ENCODE results near the gene DMRT2. TPM values are rescaled to one million over a fixed set of nuclear protein-coding genes. Genes with fewer than 3 reads are reported as not detected.

DMRT2 gene
- total RNA-seq, 2 experiments from 2014 or later = not detected

- Mint-ChIP-seq H3K9me3 (peaks cover 3% of the 10 kb centered on the region), H3K36me3 (no peaks in the 10 kb centered on the region), H3K27me3 (peaks cover 80% of the 10 kb centered on the region), H3K4me3 (no peak overlapping the region), H3K4me1 (peaks cover 26% of the 10 kb centered on the region), H3K27ac (no peak overlapping the region)
- no peak for DNase-seq
These were observed 3.8 kb downstream of the DMRT2 start for GRCh38 chr9:1053986-1054425.

GRCh38 chr9:1055166-1055565 lies 5.0 kb downstream of the DMRT2 start:
- H3K4me1 Mint-ChIP-seq = peaks cover 16% of the 10 kb centered on the region
- no peaks in the 10 kb centered on the region for H3K36me3 Mint-ChIP-seq
- no peak for DNase-seq
- peaks cover 79% of the 10 kb centered on the region for H3K27me3 Mint-ChIP-seq
- H3K9me3 Mint-ChIP-seq = no peaks in the 10 kb centered on the region
- no peak overlapping the region for H3K27ac Mint-ChIP-seq
- no peak overlapping the region for H3K4me3 Mint-ChIP-seq

GRCh38 chr9:1057910-1058309 lies 7.8 kb downstream of the DMRT2 start:
- peaks cover 3% of the 10 kb centered on the region for H3K4me1 Mint-ChIP-seq
- no peak overlapping the region for H3K27ac Mint-ChIP-seq
- H3K4me3 Mint-ChIP-seq = no peak overlapping the region
- H3K36me3 Mint-ChIP-seq = no peaks in the 10 kb centered on the region
- no peaks in the 10 kb centered on the region for H3K9me3 Mint-ChIP-seq
- peaks cover 70% of the 10 kb centered on the region for H3K27me3 Mint-ChIP-seq
- no peak for DNase-seq

GRCh38 chr9:1058826-1059487 lies 8.8 kb downstream of the DMRT2 start:
- H3K27me3 Mint-ChIP-seq = peaks cover 60% of the 10 kb centered on the region
- H3K36me3 Mint-ChIP-seq = no peaks in the 10 kb centered on the region
- H3K9me3 Mint-ChIP-seq = no peaks in the 10 kb centered on the region
- DNase-seq = no peak
- peaks cover 2% of the 10 kb centered on the region for H3K4me1 Mint-ChIP-seq
- no peak overlapping the region for H3K27ac Mint-ChIP-seq
- no peak overlapping the region for H3K4me3 Mint-ChIP-seq

GRCh38 chr9:1065130-1065529 lies 15.0 kb downstream of the DMRT2 start:
- Mint-ChIP-seq H3K36me3 (peaks cover 2% of the 10 kb centered on the region), H3K27ac (no peak overlapping the region), H3K4me1 (no peaks in the 10 kb centered on the region), H3K27me3 (peaks cover 31% of the 10 kb centered on the region), H3K9me3 (peaks cover 6% of the 10 kb centered on the region), H3K4me3 (no peak overlapping the region)
- no peak for DNase-seq

GRCh38 chr9:1070692-1071091 lies 20.5 kb downstream of the DMRT2 start:
- H3K4me1 Mint-ChIP-seq = no peaks in the 10 kb centered on the region
- peaks cover 2% of the 10 kb centered on the region for H3K36me3 Mint-ChIP-seq
- H3K4me3 Mint-ChIP-seq = no peak overlapping the region
- H3K27ac Mint-ChIP-seq = no peak overlapping the region
- peaks cover 18% of the 10 kb centered on the region for H3K27me3 Mint-ChIP-seq
- no peak for DNase-seq
- H3K9me3 Mint-ChIP-seq = peaks cover 6% of the 10 kb centered on the region

- DNase-seq = no peak
- Mint-ChIP-seq H3K27me3 (peaks cover 24% of the 10 kb centered on the region), H3K4me3 (no peak overlapping the region), H3K27ac (no peak overlapping the region), H3K4me1 (no peaks in the 10 kb centered on the region), H3K36me3 (peaks cover 1% of the 10 kb centered on the region), H3K9me3 (peaks cover 4% of the 10 kb centered on the region)
These were observed 21.6 kb downstream of the DMRT2 start for GRCh38 chr9:1071730-1072129.

- Mint-ChIP-seq H3K27me3 (peaks cover 21% of the 10 kb centered on the region), H3K36me3 (no peaks in the 10 kb centered on the region), H3K4me1 (no peaks in the 10 kb centered on the region), H3K27ac (no peak overlapping the region), H3K4me3 (no peak overlapping the region), H3K9me3 (no peaks in the 10 kb centered on the region)
- DNase-seq = no peak
These were observed 23.3 kb downstream of the DMRT2 start for GRCh38 chr9:1073497-1073896.

GRCh38 chr9:1077616-1078015 lies 27.5 kb downstream of the DMRT2 start:
- no peaks in the 10 kb centered on the region for H3K9me3 Mint-ChIP-seq
- no peak overlapping the region for H3K4me3 Mint-ChIP-seq
- peaks cover 26% of the 10 kb centered on the region for H3K27me3 Mint-ChIP-seq
- DNase-seq = no peak
- no peaks in the 10 kb centered on the region for H3K36me3 Mint-ChIP-seq
- H3K4me1 Mint-ChIP-seq = no peaks in the 10 kb centered on the region
- H3K27ac Mint-ChIP-seq = no peak overlapping the region

GRCh38 chr9:1083325-1083913 lies 33.3 kb downstream of the DMRT2 start:
- H3K4me3 Mint-ChIP-seq = no peak overlapping the region
- no peak for DNase-seq
- peaks cover 39% of the 10 kb centered on the region for H3K27me3 Mint-ChIP-seq
- no peaks in the 10 kb centered on the region for H3K9me3 Mint-ChIP-seq
- H3K4me1 Mint-ChIP-seq = no peaks in the 10 kb centered on the region
- no peak overlapping the region for H3K27ac Mint-ChIP-seq
- no peaks in the 10 kb centered on the region for H3K36me3 Mint-ChIP-seq

GRCh38 chr9:1085086-1085485 lies 34.9 kb downstream of the DMRT2 start:
- H3K27me3 Mint-ChIP-seq = peaks cover 38% of the 10 kb centered on the region
- H3K36me3 Mint-ChIP-seq = no peaks in the 10 kb centered on the region
- no peak for DNase-seq
- no peak overlapping the region for H3K27ac Mint-ChIP-seq
- no peaks in the 10 kb centered on the region for H3K4me1 Mint-ChIP-seq
- H3K9me3 Mint-ChIP-seq = no peaks in the 10 kb centered on the region
- H3K4me3 Mint-ChIP-seq = no peak overlapping the region

GRCh38 chr9:1086517-1086916 lies 36.4 kb downstream of the DMRT2 start:
- no peak overlapping the region for H3K4me3 Mint-ChIP-seq
- H3K9me3 Mint-ChIP-seq = no peaks in the 10 kb centered on the region
- no peaks in the 10 kb centered on the region for H3K36me3 Mint-ChIP-seq
- peaks cover 44% of the 10 kb centered on the region for H3K27me3 Mint-ChIP-seq
- no peaks in the 10 kb centered on the region for H3K4me1 Mint-ChIP-seq
- no peak overlapping the region for H3K27ac Mint-ChIP-seq
- no peak for DNase-seq

GRCh38 chr9:1087120-1087881 lies 37.1 kb downstream of the DMRT2 start:
- H3K27me3 Mint-ChIP-seq = peaks cover 40% of the 10 kb centered on the region

GRCh38 chr9:1094749-1095148 lies 44.6 kb downstream of the DMRT2 start:
- no peak overlapping the region for H3K4me3 Mint-ChIP-seq
- no peaks in the 10 kb centered on the region for H3K36me3 Mint-ChIP-seq
- H3K4me1 Mint-ChIP-seq = no peaks in the 10 kb centered on the region
- H3K9me3 Mint-ChIP-seq = no peaks in the 10 kb centered on the region
- H3K27ac Mint-ChIP-seq = no peak overlapping the region
- no peak for DNase-seq
- H3K27me3 Mint-ChIP-seq = peaks cover 26% of the 10 kb centered on the region

More at GRCh38 chr9:1087120-1087881, 37.1 kb downstream of the DMRT2 start:
- Mint-ChIP-seq H3K36me3 (no peaks in the 10 kb centered on the region), H3K27ac (no peak overlapping the region), H3K9me3 (no peaks in the 10 kb centered on the region), H3K4me1 (no peaks in the 10 kb centered on the region), H3K4me3 (no peak overlapping the region)
- DNase-seq = no peak

GRCh38 chr9:1096155-1096964 lies 46.2 kb downstream of the DMRT2 start:
- H3K36me3 Mint-ChIP-seq = no peaks in the 10 kb centered on the region
- no peaks in the 10 kb centered on the region for H3K4me1 Mint-ChIP-seq
- H3K9me3 Mint-ChIP-seq = no peaks in the 10 kb centered on the region
- H3K27me3 Mint-ChIP-seq = peaks cover 25% of the 10 kb centered on the region
- H3K4me3 Mint-ChIP-seq = no peak overlapping the region
- no peak for DNase-seq
- no peak overlapping the region for H3K27ac Mint-ChIP-seq

Measured in activated naive CD8-positive, alpha-beta T cell treated with anti-CD3 and anti-CD28 coated beads for 36 hours (primary cell).